HepG2 (cell line): ENCODE results near the gene COG5. TPM values are rescaled to one million over a fixed set of nuclear protein-coding genes. Genes with fewer than 3 reads are reported as not detected.
A peak's percentile ranks its signal among the peaks of the same experiment; 100 is the strongest.

Source experiments
- CAMTA2 ChIP-seq: sonication (generic); formaldehyde crosslinking; IDR thresholded peaks from 2 replicates; pipeline ENCODE4 v1.4.0; 2020; ENCODE audit warnings: mild to moderate bottlenecking, missing genetic modification reagents, borderline replicate concordance
- E2F5 ChIP-seq: sonication (generic); formaldehyde crosslinking; conservative IDR thresholded peaks from 2 replicates; pipeline ENCODE4 v1.4.0; 2020; ENCODE audit warnings: missing genetic modification reagents
- FOXC1 ChIP-seq: sonication (generic); formaldehyde crosslinking; IDR thresholded peaks from 2 replicates; pipeline ENCODE4 v1.8.0; 2022; ENCODE audit warnings: mild to moderate bottlenecking, missing genetic modification reagents, borderline replicate concordance
- MAZ ChIP-seq, 2 experiments: sonication (generic) in 1 of 2; formaldehyde crosslinking in 1 of 2; IDR thresholded peaks; 2 replicates each; pipeline versions ENCODE4 v1.5.0 to v1.6.1; 2012 to 2020; ENCODE audit warnings: low read depth in 2 of 2, mild to moderate bottlenecking in 2 of 2, borderline replicate concordance in 1 of 2, improper control_type of control experiment in 1 of 2, low read length in 1 of 2, missing genetic modification reagents in 1 of 2, moderate library complexity in 1 of 2
- MBNL3 ChIP-seq: fragments of 250-450 bp; sonication (Bioruptor Pico); conservative IDR thresholded peaks from 2 replicates; pipeline ENCODE4 v1.8.0; 2022; ENCODE audit warnings: mild to moderate bottlenecking, inconsistent platforms
- PAXIP1 ChIP-seq: sonication (generic); formaldehyde crosslinking; conservative IDR thresholded peaks from 2 replicates; pipeline ENCODE4 v1.4.0; 2020; ENCODE audit warnings: mild to moderate bottlenecking, missing genetic modification reagents, moderate library complexity
- SOX5 ChIP-seq: IDR thresholded peaks from 2 replicates; pipeline ENCODE4 v1.6.1; 2016; ENCODE audit warnings: borderline replicate concordance
- SRSF1 ChIP-seq: fragments of 200-400 bp; formaldehyde crosslinking; optimal IDR thresholded peaks from 2 replicates; pipeline ENCODE3; 2017; ENCODE audit warnings: mild to moderate bottlenecking, low read depth, low read length, moderate library complexity
- ZBTB34 ChIP-seq: sonication (generic); formaldehyde crosslinking; IDR thresholded peaks from 2 replicates; pipeline ENCODE4 v1.8.0; 2022; ENCODE audit warnings: mild to moderate bottlenecking, missing genetic modification reagents
- ZNF260 ChIP-seq: sonication (generic); formaldehyde crosslinking; IDR thresholded peaks from 2 replicates; pipeline ENCODE4 v1.4.0; 2020; ENCODE audit warnings: missing genetic modification reagents, low read depth, mild to moderate bottlenecking, borderline replicate concordance
- ZNF362 ChIP-seq: sonication (generic); formaldehyde crosslinking; IDR thresholded peaks from 2 replicates; pipeline ENCODE4 v1.4.0; 2020; ENCODE audit warnings: missing genetic modification reagents, mild to moderate bottlenecking, borderline replicate concordance
- ZNF576 ChIP-seq: sonication (generic); formaldehyde crosslinking; IDR thresholded peaks from 2 replicates; pipeline ENCODE4 v1.4.0; 2020; ENCODE audit warnings: mild to moderate bottlenecking, missing genetic modification reagents
- ZNF710 ChIP-seq: sonication (generic); formaldehyde crosslinking; IDR thresholded peaks from 2 replicates; pipeline ENCODE4 v1.5.0; 2020; ENCODE audit warnings: mild to moderate bottlenecking, missing genetic modification reagents, borderline replicate concordance
- ZNF768 ChIP-seq: sonication (generic); formaldehyde crosslinking; IDR thresholded peaks from 2 replicates; pipeline ENCODE4 v1.4.0; 2020; ENCODE audit warnings: missing genetic modification reagents
- ZNF891 ChIP-seq: sonication (generic); formaldehyde crosslinking; IDR thresholded peaks from 2 replicates; pipeline ENCODE4 v1.5.0; 2020; ENCODE audit warnings: mild to moderate bottlenecking, missing genetic modification reagents
- polyA plus RNA-seq, 8 experiments: library from polyadenylated mRNA; depleted of rRNA in 3 of 8; stranded (reverse) in 7 of 8; unstranded in 1 of 8; fragments of >200 nt; fragmentation: Illumina TruSeq in 4 of 8; extraction: Trizol in 4 of 8; gene quantifications; 2 replicates each; pipeline versions ENCODE4 v1.2.1 to v1.2.3, GENCODE V29; 2011 to 2016; ENCODE audit warnings: low read depth in 4 of 8, missing spikeins in 1 of 8, mixed read lengths in 1 of 8; ENCODE audit not compliant: insufficient read depth in 1 of 8
- total RNA-seq, 5 experiments: library from RNA; depleted of rRNA; stranded (reverse); fragments of >200 nt; fragmentation: Illumina TruSeq; extraction: Trizol; gene quantifications; 2 replicates each; pipeline ENCODE4 v1.2.3, GENCODE V29; 2016; ENCODE audit warnings: low read depth in 1 of 5

Gene COG5
- total and polyA plus RNA-seq, 2 of the 13 experiments (the other 11 are each of a cell fraction or from before 2014, with no cell fraction given), result 20.4 to 31.3 TPM

- TF ChIP-seq ZNF710 (peak; percentile 24; the same call in 1 of the 2 replicates), SRSF1 (no peak), ZNF260 (CRISPR knock-in tag) (no peak), E2F5 (CRISPR knock-in tag) (no peak), ZNF576 (CRISPR knock-in tag) (no peak), ZNF768 (CRISPR knock-in tag) (peak; percentile 65; the same call in 1 of the 2 replicates), MAZ (IDR thresholded peaks at IDR 0.05; ENCODE audit: borderline replicate concordance, low read depth, low read length) (peak; percentile 70), MAZ (CRISPR knock-in tag; IDR thresholded peaks at IDR 0.05; ENCODE audit: low read depth) (0 out of 2 replicates have a peak, but pooled peaks have one; percentile 12), SOX5 (peak; percentile 72; the same call in 1 of the 2 replicates), FOXC1 (CRISPR knock-in tag) (peak; percentile 51; the same call in 1 of the 2 replicates), ZNF891 (CRISPR knock-in tag) (0 out of 2 replicates have a peak, but pooled peaks have one; percentile 29), MBNL3 (no peak), PAXIP1 (CRISPR knock-in tag) (peak; percentile 83), ZBTB34 (CRISPR knock-in tag) (peak; percentile 87), CAMTA2 (CRISPR knock-in tag) (no peak), ZNF362 (CRISPR knock-in tag) (no peak; the same call in 1 of the 2 replicates)
These were observed 394.3 kb downstream of the COG5 start (continued) for GRCh38 chr7:107169120-107170050.
